Measurements from ENCODE around the gene PACS2. TPM values are rescaled to one million over a fixed set of nuclear protein-coding genes. Genes with fewer than 3 reads are reported as not detected.
A peak's percentile ranks its signal among the peaks of the same experiment; 100 is the strongest.

Gene PACS2
- total and polyA plus RNA-seq, 2 of the 4 experiments (the other 2 are of a cell fraction), result 15.6 to 32.2 TPM

- intact Hi-C loops (cut with micrococcal nuclease), result no loop called here
- no TSS peak for BruUV-seq (replicated peaks)
- POLR2A ChIA-PET (ENCODE audit: unreplicated experiment), result no interaction called here
These were observed 2.5 kb downstream of the PACS2 start for GRCh38 chr14:105316968-105317510.

More at GRCh38 chr14:105316968-105317510, 2.5 kb downstream of the PACS2 start:
- Histone ChIP-seq H3K9me1 (ENCODE audit: insufficient read depth, low read length) (peaks cover 9% of the 10 kb centered on the region), H4K20me1 (ENCODE audit: insufficient read depth, low read length) (peaks cover 37% of the 10 kb centered on the region), H2AK9ac (replicated peaks; ENCODE audit: low read depth, low read length, poor library complexity) (no peak overlapping the region), H2BK20ac (ENCODE audit: low read depth, low read length) (no peak overlapping the region; the same call in 1 of the 2 replicates), H3K36me3 (ENCODE audit: control insufficient read depth, insufficient read depth, low read length) (no peaks in the 10 kb centered on the region), H2BK15ac (ENCODE audit: low read depth, low read length) (no peak overlapping the region), H3K18ac (ENCODE audit: low read depth, low read length) (no peak overlapping the region), H2BK120ac (ENCODE audit: low read depth, low read length) (no peak overlapping the region), H3K4ac (ENCODE audit: low read depth, low read length) (0 out of 2 replicates have a peak overlapping the region, but pooled peaks have one; percentile 7), H3K4me3 (ENCODE audit: insufficient read depth, low read depth, low read length) (no peak overlapping the region), H3K9ac (ENCODE audit: low read depth, low read length) (no peak overlapping the region), H3K27me3 (ENCODE audit: control insufficient read depth, insufficient read depth, low read length) (no peaks in the 10 kb centered on the region), H3K14ac (replicated peaks; ENCODE audit: low read depth, low read length) (no peak overlapping the region), H2BK5ac (ENCODE audit: low read depth, low read length, poor library complexity, severe bottlenecking) (no peak overlapping the region), H3K23ac (ENCODE audit: low read depth, low read length) (no peak overlapping the region; the same call in 1 of the 2 replicates), H4K8ac (ENCODE audit: low read depth in 2 of 2, low read length in 2 of 2) (no peak overlapping the region), H2AK5ac (ENCODE audit: low read depth, low read length) (no peak overlapping the region), H4K91ac (ENCODE audit: insufficient read depth, low read depth, low read length) (no peak overlapping the region), H2AFZ (replicated peaks; ENCODE audit: low read length, poor library complexity) (peak overlapping the region; percentile 3), H3K4me1 (ENCODE audit: control insufficient read depth, insufficient read depth, low read length) (peaks cover 26% of the 10 kb centered on the region), H4K5ac (ENCODE audit: low read depth, low read length) (no peak overlapping the region), H3K9me3 (ENCODE audit: control insufficient read depth, insufficient read depth, low read length) (no peaks in the 10 kb centered on the region), H3K27ac (ENCODE audit: insufficient read depth, low read length) (no peak overlapping the region), H3K56ac (ENCODE audit: extremely low read depth, insufficient read depth, low read length) (no peak overlapping the region), H3K4me2 (ENCODE audit: low read depth, low read length) (peak overlapping the region; percentile 32), H3K79me1 (ENCODE audit: low read depth in 1 of 2, low read length in 2 of 2) (peaks cover 9 to 47% of the 10 kb centered on the region in 2 experiments)
- CTCF ChIA-PET, result no interaction called here
- dilution Hi-C loops (cut with HindIII; ENCODE audit: low sequenced_read_pairs, unreplicated experiment), result no loop called here
- WGBS, 2 experiments (ENCODE audit: extremely low coverage in 2 of 2, insufficient read length in 1 of 2), result 67% methylated on average over 6 of the region's 18 CpGs; no CpG with 5 or more reads in 1 of the 2 experiments
- in situ Hi-C loops (cut with MboI; ENCODE audit: low sequenced_read_pairs), result no loop called here
- TF ChIP-seq MAFK (IDR thresholded peaks at IDR 0.05; ENCODE audit: low read depth, low read length), result no peak
- TF ChIP-seq SMC3 (IDR thresholded peaks at IDR 0.05; ENCODE audit: low read depth, low read length), result no peak
- TF ChIP-seq, protein P1, sequence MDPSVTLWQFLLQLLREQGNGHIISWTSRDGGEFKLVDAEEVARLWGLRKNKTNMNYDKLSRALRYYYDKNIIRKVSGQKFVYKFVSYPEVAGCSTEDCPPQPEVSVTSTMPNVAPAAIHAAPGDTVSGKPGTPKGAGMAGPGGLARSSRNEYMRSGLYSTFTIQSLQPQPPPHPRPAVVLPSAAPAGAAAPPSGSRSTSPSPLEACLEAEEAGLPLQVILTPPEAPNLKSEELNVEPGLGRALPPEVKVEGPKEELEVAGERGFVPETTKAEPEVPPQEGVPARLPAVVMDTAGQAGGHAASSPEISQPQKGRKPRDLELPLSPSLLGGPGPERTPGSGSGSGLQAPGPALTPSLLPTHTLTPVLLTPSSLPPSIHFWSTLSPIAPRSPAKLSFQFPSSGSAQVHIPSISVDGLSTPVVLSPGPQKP (IDR thresholded peaks at IDR 0.05; ENCODE audit: borderline replicate concordance, low read depth, low read length), result no peak
- TF ChIP-seq RCOR1 (IDR thresholded peaks at IDR 0.05; ENCODE audit: insufficient replicate concordance, low read length), result no peak
- TF ChIP-seq RFX5 (IDR thresholded peaks at IDR 0.05; ENCODE audit: low read depth, low read length), result no peak
- TF ChIP-seq NFE2L2 (IDR thresholded peaks at IDR 0.05; ENCODE audit: low read depth, low read length), result no peak
- no peak for TF ChIP-seq RAD21 (IDR thresholded peaks at IDR 0.05; ENCODE audit: low read length)
- TF ChIP-seq FOS (IDR thresholded peaks at IDR 0.05; ENCODE audit: low read depth, low read length), result no peak
- no peak for TF ChIP-seq USF2 (IDR thresholded peaks at IDR 0.05; ENCODE audit: low read depth, low read length)
- TF ChIP-seq POLR2A (IDR thresholded peaks at IDR 0.05; ENCODE audit: low read depth, low read length), result no peak
- no peak for TF ChIP-seq BHLHE40 (IDR thresholded peaks at IDR 0.05; ENCODE audit: low read depth, low read length)
- TF ChIP-seq MXI1 (IDR thresholded peaks at IDR 0.05; ENCODE audit: borderline replicate concordance, low read depth, low read length), result no peak
- TF ChIP-seq CTCF (conservative IDR thresholded peaks at IDR 0.05; ENCODE audit: low read depth, low read length), result no peak
- no peak for TF ChIP-seq MAZ (IDR thresholded peaks at IDR 0.05; ENCODE audit: borderline replicate concordance, low read depth, low read length)
- TF ChIP-seq CEBPB (IDR thresholded peaks at IDR 0.05; ENCODE audit: low read depth, low read length), result no peak
- no peak for TF ChIP-seq CHD1 (IDR thresholded peaks at IDR 0.05; ENCODE audit: low read depth, low read length)
- ATAC-seq (ENCODE audit: low read depth), result no peak
- no peak for DNase-seq

All from IMR-90 (cell line).